GM19043 (cell line): Measurements from ENCODE around the gene EBPL.
"Not testable (repeated sequence)": the region's sequence is repeated elsewhere in the genome, so short reads cannot be mapped to it uniquely, and the experiment has no call there.

Experiments used
- ATAC-seq: cut with Tn5 transposase; IDR thresholded peaks from one replicate; pipeline ENCODE4 v1.9.1; 2021; ENCODE audit warnings: low read depth; ENCODE audit not compliant: unreplicated experiment

The EBPL gene

GRCh38 chr13:49638030-49638743 is 53.1 kb downstream of the EBPL start:
- ATAC-seq = no peak

DNA sequence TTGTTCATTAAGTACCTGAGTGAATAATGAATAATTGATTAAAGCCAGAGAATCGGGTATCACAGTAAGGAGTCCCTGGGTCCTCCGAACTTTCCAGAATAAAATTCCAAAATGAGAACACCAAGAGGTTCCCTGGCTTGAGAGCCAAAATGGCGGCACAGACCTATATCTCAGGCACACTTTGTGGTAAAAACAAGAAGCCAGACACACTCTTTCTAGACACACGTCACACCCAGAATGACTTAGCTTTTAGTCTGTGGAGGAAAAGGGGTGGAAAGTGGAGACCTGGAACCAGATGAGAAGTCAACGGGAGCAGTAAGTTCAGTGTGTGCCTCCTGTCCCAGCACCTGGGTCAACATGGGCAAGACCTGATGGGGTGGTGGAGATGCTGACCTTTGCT is 54.6 kb downstream of the EBPL start:
- no peak for ATAC-seq

DNA sequence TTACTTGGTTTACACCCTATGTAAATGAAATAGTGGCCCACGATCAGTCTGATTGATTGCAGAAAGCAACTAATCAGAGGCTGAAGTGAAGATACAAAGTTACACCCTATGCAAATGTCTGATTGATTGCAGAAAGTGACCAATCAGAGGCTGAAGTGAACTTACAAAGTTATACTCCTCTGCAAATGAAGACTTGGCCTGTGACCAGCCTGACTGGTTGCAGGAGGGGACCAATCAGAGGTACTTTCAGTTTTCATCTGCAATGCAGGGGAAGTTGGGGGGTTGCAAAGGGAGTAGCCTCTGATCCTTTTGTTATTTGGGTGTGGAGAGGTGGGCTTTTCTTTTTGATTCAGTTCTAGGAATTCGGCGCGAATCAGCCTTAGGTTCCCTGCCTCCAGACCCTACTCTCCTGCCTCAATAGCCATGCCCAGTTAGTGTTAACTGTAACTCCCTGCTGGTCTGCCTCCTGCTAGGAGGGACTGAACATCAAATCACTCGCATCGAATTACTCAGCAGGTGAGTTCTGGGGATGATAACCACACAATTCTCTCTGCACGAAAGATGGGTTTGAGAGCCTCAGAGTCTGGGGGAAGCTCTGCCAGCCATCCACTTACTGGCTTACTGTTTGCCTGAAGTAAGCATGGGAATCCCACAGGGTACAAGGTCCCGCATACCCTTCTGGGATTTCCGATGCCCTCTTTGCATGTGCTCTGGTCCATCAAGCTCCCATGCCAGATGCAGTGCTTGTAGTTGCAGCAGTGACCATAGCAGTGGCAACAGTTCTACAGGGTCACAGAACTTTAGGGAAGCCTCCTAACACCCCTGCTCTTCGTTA is 55.5 kb downstream of the EBPL start:
- ATAC-seq = peak; percentile 72

DNA sequence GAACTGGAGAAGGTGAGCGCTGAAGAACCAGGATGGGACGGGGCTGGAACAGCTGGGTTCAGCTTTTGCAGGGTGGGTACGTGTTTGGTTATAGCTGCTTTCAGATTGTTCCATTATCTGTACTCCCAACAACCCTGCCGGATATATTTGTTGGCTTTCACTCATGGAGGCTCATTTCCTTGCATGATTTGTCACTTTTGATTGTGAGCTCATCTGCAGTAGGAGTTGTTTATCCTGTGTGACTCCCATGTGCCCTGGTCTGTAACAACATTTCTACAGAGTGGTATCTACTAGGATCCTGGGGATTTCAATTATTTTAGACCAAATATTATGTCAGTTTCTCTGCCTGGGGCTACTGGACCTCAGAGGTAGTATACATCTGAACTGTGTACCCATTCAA is 57.6 kb downstream of the EBPL start:
- no peak for ATAC-seq

GRCh38 chr13:49632156-49632555 is 59.1 kb downstream of the EBPL start:
- ATAC-seq = no peak

DNA sequence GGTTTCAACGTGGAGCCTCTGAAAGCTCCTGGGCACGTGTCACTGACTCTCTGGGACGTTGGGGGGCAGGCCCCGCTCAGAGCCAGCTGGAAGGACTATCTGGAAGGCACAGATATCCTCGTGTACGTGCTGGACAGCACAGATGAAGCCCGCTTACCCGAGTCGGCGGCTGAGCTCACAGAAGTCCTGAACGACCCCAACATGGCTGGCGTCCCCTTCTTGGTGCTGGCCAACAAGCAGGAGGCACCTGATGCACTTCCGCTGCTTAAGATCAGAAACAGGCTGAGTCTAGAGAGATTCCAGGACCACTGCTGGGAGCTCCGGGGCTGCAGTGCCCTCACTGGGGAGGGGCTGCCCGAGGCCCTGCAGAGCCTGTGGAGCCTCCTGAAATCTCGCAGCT is 60.7 kb downstream of the EBPL start:
- ATAC-seq = no peak

GRCh38 chr13:49629947-49630346 is 61.3 kb downstream of the EBPL start:
- ATAC-seq = no peak

DNA sequence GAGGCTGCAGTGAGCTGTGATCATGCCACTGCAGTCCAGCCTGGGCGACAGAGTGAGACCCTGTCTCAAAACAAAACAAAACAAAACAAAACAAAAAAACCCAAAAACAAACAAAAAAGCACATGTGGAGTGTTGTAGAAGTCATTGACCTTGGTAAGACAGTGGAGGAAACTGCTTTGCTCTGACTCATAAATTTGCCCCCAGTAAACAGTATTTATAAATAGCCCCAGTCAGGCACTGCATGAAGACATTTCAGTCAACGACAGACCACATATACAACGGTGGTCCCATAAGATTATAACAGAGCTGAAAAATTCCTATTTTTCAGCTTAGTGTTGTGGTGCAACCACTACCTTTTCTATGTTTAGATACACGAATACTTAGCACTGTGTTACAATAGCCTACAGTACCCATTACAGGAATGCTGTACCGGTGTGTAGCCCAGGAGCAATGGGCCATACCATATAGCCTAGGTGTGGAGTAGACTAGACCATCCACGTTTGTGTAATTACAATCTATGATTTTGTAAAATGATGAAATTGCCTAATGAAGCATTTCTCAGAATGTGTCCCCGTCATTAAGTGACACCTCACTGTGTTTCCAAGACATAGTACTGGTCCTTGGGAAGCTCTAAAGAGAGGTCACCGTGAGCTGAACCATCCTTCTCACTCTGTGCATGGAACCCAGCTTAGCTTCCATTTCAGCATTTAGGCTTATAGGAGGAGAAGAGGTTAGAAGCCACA is 61.9 kb downstream of the EBPL start:
- ATAC-seq = no peak

- ATAC-seq = peak; percentile 86
These were observed 63.2 kb downstream of the EBPL start, which contains the start of gene ARL11 for GRCh38 chr13:49627831-49628652. ARL11 (plus strand) TSS chr13:49628507; CDS start chr13:49630448, 1,941 bp downstream.

DNA sequence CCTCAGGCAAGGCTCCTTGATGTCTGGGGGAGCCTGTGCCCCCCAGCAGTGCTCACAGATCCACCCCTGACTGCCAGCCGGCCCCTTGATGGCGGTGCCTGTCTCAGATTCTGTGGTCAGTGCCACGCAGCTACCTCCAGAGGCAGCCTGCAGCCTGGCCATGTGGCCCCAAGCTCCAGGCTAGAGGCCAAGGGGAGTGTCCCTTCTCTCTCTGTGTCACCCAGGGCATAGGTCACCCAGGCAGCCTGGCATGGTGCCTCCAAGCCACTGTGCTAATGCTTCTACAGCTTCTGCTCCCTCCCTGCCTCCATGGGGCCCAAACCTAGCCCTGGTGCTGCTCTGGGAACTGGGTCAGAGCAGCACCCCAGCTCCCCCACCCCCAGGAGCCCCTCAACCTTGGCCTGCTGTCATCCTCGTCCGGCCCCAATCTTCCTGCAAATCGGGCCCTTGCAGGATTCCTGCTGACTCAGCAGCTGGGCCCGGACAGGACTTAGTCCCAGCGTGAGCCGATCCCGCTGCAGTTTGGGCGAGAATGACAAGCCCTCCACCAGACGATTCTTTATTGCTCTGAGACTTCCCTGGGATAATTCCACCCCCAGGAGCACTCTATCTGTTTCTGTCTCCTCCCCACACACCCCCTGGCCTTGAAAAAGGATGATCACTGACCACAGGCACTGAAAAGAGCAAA is 65.8 kb downstream of the EBPL start:
- ATAC-seq = no peak

GRCh38 chr13:49624229-49624628 is 67.1 kb downstream of the EBPL start:
- no peak for ATAC-seq

DNA sequence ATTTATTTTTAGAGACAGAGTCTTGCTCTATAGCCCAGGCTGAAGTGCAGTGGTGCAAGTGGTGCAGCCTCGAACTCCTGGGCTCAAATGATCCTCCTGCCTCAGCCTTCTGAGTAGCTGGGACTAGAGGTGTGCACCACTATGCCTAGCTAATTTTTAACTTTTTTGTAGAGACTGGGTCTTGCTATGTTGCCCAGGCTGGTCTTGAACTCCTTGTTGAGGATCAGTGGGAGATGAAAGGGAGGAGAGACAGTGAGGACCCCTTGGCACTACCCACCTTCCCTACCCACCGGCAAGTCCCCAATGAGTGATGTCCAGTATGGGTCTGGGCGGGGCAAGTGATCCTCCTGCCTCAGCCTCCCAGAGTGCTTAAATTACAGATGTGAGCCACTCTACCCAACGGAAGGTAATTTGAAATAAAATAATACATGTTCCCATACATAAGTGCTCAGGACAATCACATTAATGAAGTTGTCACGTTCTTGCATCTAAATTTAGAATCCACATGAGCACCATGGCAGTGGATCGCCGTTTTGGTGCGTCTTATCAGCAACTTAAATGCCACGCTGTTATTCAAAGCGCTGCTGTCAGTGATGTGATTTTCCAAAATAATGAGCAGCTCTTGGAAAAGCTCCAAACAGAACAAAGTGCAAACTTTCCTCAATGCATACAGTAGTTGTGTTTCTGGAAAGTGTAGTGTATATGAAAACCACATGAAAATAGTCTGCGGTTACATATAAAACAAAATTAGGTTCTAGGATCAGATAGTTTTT is 68.9 kb downstream of the EBPL start:
- no peak for ATAC-seq

DNA sequence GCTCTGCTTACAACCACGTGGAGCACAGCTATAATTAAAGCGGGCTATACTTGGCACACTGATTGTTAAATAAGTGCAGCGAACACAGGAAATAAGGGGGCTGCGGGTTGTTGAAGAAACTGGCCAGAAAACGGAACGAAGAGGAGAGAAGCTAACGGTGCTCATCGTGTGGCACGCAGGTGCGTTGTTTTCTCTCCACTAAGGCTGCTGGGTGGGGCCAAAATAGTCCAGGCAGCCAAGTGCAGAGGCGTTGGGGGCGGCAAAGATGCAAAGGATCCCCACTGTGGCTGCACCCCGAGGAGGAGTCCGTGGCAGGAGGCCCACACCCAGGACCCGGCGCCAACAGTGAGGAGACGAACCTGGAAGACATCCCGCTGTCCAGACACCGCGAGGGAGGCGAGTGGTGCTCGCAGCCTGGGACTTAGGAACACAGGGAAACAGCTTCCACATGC is 71.1 kb downstream of the EBPL start:
- ATAC-seq = peak; percentile 88

- no peak for ATAC-seq
These were observed 74.6 kb downstream of the EBPL start for GRCh38 chr13:49616676-49617065.

GRCh38 chr13:49615836-49616675 is 75.2 kb downstream of the EBPL start:
- ATAC-seq = no peak

DNA sequence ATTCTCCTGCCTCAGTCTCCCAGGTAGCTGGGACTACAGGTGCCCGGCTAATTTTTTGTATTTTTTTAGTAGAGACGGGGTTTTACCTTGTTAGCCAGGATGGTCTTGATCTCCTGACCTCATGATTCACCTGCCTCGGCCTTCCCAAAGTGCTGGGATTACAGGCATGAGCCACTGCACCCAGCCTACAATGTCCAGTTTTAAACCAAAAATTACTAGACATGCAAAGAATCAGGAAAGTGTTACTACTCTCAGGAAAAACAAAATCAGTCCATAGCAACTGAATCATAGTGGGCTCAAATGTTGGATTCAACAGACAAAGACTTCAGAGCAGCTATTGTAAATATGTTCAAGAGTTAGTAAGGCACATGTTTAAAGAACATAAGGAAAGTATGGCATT is 79.2 kb downstream of the EBPL start:
- not testable (repeated sequence) for ATAC-seq
